D341Med (cell line): ENCODE data around the gene SLC1A2.

Source experiments
- DNase-seq: peaks from one replicate; pipeline ENCODE4 v3.0.0; 2012; ENCODE audit warnings: low spot score

Gene SLC1A2

DNA sequence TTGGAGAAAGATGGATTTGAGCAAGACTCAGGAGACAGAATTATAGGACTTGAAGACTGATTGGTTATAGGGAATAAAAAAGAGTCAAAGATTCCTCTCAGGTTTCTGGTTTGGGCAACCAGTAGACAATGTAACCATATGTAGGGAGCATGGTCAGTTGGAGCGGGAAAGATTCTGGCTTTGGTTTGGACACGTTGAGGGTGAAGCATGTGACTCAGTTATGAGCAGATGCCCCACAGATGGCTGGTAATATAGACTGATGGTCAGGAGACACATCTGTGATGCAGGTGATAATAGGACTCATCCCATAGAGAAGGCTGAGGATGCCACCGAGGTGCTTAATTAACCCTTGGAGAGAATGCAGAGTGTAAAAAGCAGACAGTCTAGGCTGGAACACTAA is 148.3 kb downstream of the SLC1A2 start:
- no peak for DNase-seq

DNA sequence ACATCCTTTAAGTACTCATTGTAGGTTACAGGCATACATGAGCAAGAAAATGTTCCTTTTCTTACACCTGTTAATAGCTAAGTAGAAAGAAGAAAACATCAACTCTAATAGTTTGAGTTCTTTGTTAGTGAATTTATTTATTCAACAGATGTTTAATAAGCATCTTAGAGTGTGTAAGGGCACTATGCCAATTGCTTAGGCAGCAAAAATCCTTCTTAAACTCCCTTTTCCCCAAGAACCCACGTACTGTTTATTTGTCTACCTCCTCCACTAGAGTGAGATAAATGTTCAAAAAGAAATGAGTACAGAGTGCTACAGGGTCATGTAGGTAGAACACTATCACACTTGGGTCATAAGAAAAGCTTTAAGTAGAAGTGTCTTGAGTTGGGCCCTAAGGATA is 149.0 kb downstream of the SLC1A2 start:
- no peak for DNase-seq

DNA sequence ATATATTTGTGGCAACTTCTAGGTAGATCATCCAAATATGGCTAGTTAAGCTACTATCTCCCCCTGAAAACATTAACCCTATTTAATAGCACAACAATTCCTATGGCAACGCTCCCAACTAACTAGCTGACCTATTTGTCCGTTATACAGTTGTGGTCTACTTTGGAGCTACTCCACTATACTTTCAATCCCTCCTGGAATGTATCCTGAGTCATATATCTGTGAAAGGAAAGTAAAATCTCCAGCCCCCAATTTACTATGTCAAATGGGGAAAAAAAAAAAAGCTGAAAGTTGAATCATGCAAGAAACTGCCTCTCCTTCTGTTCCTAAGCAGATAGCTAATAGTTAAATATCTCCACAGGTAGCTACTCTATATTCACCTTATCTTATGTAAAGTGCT is 151.9 kb downstream of the SLC1A2 start:
- DNase-seq: no peak

DNA sequence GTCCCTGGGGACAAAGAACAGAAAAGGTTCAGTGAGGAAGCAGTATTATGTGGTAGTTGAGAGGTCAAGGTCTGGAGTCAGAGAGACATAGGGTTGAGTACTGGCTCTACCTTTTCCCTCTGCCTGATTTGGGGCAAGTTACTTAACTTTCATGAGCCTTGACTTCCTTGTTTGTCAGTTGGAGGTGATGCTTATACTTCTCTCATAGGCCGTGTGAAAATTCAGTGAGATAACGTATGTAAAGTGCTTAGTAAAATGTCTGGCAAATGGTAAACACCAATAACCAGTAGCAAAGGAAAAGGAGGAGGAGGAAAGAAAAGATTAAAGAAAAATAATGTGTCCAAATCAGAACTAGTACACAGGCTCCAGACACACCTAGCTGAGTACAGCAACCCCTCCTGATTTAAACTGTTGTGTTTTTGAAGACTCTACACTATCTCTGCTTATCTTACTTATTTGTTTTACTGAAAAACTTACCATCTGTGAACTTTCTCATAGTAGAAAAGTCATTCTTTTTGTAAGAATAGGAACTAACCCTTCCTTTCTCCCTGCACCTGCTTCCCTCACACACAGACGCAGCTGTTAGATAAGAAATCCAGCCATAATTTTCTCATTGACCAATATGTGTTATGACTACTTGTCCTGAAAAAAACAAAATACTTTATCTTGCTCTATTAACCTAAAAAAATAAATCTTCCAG is 153.5 kb downstream of the SLC1A2 start:
- DNase-seq: no peak

DNA sequence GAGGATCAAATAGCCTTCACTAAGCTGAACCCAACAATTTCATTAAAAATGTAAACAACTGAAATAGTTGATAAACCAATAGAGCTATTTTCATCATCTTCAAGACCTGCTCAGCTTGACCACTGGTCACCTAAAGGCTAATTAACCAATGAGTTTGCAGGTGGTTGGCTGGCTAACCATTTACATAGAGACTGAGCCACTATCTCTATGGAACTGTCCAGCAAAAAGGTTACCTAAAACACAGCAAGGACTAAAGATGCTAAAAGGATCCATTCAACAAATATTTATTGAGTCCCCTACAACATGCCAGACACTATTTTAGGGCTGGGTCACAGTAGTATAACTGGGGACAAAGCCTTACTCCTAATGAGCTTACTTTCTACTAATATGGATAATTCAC is 156.6 kb downstream of the SLC1A2 start:
- no peak for DNase-seq

DNA sequence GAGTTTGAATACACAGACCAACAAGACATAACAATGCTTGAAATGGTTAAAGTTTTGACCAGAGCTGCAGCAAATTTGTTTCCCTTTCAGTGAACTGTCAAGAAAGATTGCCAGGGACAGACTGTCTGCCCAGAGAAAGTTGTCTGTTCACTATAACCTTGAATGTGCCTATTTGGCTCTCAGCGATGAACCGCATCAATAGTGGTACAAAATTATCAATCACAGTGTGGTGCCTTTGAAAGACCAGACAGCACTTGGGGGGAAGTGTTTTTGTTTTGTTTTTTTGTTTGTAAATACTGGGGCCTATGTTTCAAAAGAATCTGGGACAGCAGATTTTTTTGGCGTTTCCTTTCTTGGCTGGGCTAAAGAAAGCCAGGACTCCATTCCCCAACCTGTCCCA is 157.3 kb downstream of the SLC1A2 start:
- no peak for DNase-seq

DNA sequence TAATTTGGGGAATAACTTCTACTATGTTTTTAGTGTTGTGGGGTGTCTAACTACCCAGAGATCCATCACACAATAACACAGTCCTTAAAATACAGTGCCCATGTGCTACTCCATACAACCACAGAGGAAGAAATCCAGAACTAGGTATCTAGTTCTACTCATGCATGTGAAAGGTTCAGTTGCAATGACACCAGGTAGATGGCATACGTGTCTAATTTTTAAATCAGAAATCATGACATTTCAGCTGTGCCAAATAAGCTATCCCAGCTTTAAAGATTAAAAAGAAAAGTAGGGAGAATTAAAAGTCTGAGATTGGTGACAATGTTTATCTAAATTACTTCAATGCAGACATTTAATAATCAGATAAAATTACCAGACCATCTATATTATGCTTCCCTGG is 158.2 kb downstream of the SLC1A2 start:
- no peak for DNase-seq

DNA sequence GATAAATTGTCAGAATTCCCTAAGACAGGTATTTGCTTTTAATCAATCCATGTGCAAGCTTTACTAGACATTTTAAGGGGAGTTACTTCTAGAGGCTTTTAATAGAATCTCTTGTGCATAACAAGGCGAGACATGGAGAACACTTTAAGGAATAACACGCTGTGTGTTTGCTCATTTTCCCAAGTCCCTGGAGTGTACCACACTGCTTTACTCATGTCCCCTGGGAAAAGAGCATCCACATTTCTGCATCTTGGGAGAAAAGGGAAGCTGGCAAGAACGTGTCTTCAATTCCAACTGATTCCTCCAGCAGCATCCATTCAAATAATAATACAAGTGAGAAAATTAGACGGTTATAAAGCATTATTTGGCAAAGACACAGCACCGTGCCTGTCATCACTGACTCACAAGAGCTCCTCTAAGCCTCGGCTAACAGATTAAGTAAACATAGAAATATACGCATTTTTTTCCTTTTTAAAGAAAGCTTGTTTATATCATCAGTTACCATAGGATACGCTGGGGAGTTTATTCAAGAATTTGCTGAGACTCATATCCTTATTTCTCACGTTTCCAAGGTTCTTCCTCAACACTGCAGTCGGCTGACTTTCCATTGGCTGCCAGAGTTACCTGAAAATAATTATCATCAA is 158.9 kb downstream of the SLC1A2 start:
- no peak for DNase-seq

DNA sequence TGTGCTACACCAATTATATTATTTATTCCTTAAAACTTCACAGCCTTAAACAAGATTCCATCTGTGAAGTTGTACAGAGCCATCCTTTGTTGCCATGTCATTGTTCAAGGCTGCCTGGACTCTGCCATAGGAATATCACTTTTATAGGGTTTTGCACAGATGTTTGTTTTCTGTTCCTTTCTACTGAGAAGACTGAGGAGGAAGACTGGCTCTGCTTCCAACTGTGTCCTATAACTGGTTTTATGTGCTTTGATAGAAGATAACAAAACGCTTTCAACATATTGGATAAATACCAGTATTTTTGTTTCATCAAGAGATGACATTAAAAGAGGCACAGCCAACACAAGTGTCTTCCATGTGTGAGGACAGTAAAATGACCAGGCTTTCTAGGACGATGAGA is 159.8 kb downstream of the SLC1A2 start:
- DNase-seq: no peak

DNA sequence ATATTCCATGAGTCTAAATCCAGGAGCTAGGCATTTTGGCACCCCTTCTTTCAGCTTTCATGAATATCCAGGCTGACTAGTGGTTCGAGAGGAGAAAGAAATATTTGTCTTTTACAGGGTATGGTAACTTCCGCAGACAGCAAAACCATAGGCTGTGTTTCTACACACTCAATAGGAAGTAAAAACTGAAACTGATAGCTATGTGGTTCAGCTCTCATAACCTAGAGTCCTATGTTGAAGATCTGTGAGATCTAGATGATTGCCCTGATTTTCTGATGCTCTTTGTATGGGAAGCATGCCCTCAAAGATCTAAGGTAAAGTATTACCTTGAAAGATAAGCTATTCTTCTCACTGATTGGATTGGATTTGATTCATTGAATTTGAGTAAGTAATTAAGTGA is 162.1 kb downstream of the SLC1A2 start:
- no peak for DNase-seq

DNA sequence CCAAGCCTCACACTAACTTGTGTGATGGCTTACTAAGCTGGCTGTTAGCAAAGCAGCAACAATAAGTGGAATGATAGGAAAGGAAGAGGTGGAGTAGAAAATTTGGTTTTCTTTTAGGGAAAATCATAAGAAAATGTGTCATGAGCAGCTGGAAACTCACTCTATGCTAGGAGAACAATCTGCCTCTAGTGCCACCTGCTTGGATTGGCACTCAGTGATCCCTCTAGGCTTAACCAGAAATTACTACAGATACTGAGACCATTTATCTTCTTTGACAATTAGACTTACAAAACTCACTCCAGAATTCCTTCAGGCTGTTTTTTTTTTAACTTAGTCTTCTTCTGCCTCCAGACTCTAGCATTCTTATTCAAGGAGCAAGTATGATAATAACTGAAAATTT is 163.1 kb downstream of the SLC1A2 start:
- no peak for DNase-seq

DNA sequence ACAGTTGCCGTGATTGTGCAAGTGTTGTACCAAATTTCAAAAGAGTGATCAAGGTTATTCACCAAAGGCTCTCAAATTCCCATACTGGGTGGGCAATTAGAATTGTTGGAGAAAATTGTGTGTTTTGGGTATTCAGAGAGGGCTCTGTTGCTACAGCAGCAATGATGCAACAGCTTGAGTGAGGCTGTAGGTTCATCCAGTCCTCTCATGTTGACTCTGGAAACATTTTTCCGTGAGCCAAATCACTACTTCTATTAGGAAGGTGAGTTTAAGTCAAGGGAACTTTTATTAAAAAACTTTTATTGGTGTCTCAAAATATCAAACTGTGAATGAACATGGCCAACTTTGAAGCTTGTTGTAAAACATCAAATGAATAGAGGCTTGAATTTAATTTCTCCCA is 163.8 kb downstream of the SLC1A2 start:
- no peak for DNase-seq

DNA sequence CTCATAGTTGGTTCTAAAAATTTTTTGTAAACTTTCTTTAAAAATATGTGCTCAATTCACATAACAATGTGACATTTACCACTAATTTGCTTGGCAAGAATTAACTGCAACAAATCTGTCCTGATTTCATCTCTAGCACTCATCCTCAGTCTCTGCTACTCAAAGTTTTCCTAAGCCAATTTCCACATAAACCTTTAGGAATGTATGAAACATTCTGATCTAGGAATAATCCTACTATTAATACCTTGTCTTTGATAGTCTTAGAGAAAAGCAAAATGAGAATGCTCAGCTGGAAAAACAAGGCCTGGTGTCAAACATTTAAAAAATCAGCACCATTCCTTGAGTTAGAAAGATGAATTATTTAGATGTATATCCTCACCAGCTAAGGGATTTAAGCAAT is 166.1 kb downstream of the SLC1A2 start:
- no peak for DNase-seq

DNA sequence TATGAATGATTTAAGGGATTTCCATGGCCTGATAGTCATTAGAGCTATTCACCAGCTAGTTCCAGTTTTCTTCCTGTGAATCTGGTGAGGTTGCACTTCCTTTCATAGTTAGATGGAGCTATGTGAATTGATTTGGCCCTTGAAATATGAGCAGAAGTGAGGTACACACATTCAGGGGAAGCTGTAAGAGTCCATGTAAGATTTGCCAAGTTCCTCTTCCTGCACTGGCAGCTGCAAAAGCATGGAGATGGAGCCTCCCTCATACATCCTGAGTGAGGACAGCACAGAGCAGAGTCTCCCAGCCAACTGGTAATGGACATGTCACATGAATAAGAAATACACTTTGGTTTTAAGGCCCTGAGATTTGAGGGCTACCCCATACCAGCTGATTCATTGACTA is 168.7 kb downstream of the SLC1A2 start:
- DNase-seq: no peak

DNA sequence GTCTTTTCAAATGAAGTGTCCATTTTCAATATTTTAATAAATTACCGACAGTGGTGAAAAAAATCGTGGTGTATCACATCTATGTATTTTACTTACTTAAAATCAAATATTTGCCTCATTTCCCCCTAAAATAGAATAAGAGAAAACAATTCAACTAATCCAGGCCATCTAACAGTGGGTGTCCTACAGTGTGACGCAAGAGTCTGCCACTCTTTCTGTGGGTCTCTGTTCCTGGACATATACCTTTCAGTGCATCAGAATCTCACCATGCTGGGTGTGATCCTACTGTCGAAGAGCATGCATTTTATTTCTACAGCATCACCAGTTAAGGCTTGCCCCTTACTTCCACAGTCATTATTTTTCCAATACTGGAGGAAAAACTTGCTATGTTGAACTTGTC is 169.2 kb downstream of the SLC1A2 start:
- no peak for DNase-seq

DNA sequence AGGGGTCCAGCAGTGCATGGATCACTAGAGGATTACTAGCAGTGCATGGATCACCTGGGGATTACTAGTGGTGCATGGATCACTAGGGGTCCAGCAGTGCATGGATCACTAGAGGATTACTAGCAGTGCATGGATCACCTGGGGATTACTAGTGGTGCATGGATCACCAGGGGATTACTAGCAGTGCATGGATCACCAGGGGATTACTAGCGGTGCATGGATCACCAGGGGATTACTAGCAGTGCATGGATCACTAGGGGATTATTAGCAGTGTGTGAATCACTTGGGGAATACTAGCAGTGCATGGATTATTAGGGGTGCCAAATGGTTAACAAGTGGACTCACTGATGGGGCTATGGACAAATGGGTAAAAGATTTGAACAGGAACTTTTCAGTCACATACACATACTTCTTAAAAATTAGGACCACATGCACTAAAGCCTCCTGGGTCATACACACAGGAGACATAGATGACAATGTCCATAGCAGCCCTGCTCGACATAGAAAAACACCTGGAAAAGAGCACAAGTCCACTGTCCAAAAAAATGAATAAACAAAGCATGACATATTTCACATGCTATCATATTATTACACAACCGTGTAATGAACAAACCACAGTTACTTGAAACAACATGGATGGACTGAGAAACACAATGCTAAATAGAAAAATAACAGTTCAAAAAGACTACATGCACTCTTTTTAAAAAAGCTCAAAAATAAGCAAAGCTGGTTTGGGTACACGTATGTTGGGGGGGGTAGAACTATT is 170.6 kb downstream of the SLC1A2 start:
- DNase-seq: no peak

DNA sequence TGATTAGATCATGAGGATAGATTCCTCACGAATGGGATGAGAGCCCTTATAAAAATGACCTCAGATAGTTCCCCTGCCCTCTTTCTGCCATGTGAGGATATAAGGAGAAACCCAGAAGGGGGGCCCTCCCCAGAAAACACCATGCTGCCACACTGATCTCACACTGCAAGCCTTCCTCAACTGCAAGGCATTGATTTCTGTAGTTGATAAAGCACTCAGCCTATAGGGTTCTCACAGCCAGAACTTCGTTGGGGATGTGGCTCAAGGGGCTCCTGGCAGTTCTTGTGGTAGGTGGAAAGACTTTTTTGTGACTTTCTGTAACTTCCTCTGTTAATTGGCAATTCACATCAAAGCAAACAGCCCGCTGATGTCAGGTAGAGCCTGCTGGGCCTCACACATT is 171.5 kb downstream of the SLC1A2 start:
- DNase-seq: no peak

DNA sequence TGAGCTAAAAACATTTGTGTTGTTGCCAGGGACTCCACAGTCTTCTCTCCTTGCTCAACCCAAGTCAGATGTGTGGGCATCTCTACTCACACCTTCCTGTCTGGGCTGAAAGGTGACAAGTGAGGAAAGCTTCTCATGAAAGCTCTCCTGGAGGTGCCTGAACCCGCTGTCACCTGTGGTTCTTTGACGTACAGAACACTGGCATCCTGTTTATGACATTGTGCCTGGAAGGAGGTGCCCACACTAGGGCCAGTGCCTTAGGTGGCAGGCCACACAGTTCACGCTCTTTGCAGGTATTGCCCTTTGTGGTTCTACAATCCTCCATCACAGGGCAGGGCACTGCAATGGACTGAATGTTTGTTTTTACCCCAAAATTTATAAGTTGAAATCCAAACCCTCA is 171.9 kb downstream of the SLC1A2 start:
- no peak for DNase-seq

DNA sequence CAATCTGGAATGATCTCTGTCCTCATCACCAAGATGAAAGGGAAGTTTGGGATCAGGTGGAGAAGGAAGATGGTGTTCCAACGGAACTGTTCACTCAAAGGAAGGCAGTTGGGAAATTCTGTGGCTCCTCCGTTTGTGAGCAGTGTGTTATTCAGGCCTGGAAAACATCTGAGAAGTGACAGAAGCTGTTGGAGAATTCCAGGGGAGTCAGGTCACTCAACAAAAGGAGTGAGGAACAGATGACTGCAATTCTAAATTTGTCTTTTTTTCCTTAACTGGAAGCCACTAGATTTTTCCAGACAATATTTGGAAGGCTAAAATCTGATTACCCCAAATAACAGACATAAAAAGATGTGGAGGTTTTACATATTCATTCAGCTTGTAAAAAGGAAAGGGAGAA is 172.6 kb downstream of the SLC1A2 start:
- DNase-seq: no peak

DNA sequence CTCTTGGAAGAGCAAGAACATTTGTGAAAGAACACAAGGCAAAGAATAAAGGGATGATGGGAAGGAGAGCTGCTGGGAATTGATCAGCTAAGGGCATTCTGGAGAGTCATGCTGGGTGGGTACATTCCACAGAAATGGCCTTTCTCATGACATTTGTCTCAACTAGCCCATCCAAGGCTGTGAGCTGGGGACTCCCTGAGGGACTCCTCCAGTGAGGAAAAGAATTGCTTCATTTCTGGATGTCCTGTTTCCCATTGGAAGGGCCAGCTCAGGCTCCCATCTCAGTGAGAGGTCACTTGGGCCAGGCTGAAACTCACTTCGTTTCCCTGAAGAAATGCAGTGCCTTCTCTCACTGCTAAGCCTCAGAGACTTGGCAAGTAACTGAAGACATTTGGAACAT is 173.6 kb downstream of the SLC1A2 start:
- no peak for DNase-seq

DNA sequence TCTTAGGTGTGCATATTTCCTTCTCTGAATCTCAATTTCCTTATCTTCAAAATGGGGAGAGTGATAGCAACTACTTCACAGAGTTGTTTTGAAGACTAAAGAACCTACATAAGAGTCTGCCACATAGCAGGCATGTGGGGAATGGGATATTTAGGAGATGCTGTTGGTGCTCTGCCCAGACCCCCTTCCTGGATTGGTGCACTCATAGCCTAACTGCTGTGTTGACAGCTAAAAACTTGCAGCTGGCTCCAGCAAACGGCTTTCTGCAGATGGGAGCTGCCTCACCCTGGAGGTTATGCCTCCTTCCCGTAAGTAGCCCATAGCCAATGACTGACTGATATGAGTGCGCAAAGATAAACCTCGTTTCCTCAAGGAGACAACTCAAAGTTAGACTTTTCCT is 174.3 kb downstream of the SLC1A2 start:
- no peak for DNase-seq

DNA sequence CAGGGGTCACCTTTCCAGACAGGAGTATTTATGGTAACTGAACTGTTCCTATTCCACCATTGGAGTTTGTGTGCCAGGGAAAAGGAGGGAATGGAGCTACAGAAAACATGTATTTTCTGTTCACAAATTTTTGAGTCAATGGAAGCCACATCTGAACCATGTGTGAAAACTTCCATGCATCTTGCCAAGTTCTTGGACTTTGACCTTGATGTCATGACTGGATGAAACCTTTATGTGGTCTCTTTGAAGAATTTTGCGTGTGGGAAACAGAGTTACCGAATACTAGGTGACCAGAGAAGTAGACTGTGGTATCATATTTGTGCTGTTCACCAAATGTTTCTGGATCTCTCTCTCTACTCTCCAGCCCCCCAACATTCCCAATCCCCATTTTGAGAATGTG is 175.6 kb downstream of the SLC1A2 start:
- no peak for DNase-seq

DNA sequence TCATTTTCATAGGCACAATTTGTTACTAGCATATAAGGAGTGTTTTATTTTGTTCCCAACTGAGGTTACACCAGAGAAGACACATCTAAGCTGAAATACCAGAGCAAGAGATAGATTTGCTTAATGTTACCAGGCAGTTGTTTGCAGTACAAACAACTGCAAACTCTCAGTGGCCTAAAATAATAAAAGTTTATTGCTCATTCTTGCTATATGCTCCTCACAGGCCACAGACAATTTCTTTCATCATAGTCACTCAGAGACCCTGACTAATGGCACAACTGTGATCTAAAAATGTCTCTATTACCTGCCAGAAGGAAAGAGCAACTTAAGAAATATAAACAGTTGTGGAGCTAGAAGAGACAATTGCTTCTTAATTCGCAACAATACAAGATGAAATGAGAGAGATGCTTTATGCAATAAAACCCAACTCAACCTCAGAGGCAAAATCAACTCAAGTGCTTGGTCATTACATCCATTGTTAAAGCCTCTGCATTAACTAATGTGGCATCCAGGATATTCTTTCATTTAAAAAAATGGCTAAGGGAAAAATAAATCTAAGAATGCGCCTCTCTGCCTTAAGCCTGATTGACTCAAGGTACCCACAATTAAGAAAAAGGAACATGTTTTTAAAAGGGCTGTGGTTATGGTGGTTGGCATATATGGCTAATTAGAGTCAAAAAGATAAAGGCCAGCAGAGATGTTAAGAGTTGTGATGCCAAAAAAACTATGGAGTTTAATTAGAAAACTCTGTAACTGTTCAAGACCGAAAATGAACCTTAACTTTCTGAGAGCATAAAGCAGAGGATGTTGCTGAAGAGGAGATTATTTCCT is 176.7 kb downstream of the SLC1A2 start:
- DNase-seq: no peak
